T-helper 1 cell treated with Interleukin-12 subunit alpha and Interleukin-12 subunit beta and Interleukin-4 antibody, amounts not matched to agents 30 μg/mL and 1 μg/mL, for 36 hours (primary cell): Measurements from ENCODE around the gene RPL3.
"Not testable (repeated sequence)": the region's sequence is repeated elsewhere in the genome, so short reads cannot be mapped to it uniquely, and the experiment has no call there.

Experiments used
- H3K27ac Mint-ChIP-seq: one replicate; pipeline ENCODE4 v1.8.0; 2021; ENCODE audit warnings: mild to moderate bottlenecking, mixed read lengths
- H3K27me3 Mint-ChIP-seq: one replicate; pipeline ENCODE4 v1.8.0; 2021; ENCODE audit warnings: low read depth, mixed read lengths
- H3K36me3 Mint-ChIP-seq: one replicate; pipeline ENCODE4 v1.8.0; 2021; ENCODE audit warnings: low read depth, mixed read lengths
- H3K4me1 Mint-ChIP-seq: one replicate; pipeline ENCODE4 v1.8.0; 2021; ENCODE audit warnings: low read depth, mixed read lengths
- H3K4me3 Mint-ChIP-seq: one replicate; pipeline ENCODE4 v1.8.0; 2021; ENCODE audit warnings: mild to moderate bottlenecking, moderate library complexity, mixed read lengths
- H3K9me3 Mint-ChIP-seq: one replicate; pipeline ENCODE4 v1.8.0; 2021; ENCODE audit warnings: mixed read lengths

The RPL3 gene

DNA sequence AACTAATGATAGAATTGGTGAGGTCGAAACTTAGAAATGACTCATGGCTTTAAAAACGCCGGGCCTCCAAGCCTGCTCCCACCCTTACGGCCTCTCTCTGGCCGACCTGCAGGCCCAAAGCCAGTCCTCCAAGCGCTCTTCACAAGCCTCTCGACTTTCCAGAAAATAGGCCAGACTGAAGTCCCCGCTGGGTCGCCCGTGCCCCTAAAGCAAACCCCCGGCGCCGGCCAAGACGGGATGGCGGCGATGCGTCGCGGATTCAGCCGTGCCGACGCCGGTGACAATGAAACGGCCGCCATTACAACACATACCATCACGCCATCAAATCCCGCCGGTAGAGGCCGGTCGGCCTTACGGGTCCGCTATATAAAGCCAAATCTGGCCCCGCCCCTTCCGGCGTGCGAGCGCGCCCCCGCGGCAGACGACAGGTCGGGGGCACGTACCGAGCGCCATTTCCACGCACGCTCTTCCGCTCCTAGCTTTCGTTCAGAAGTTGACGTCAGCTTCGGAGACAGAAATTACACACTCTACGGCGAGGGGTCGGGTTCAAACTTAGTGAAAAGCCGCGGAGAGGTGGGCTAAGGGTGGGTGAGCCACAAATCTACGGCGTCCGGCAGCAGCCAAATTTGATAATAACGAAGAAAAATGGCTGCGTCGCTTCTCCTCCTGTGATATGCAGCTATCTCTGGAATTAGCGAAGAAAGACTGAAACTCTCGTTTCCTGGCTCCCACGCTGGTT lies at the start of gene RPL3:
Gene RPL3 (minus strand): TSS at position 340 of the 739 bp plus-strand sequence. CDS start 26 bp downstream, at position 314.
- no peaks in the 10 kb centered on the region for H3K9me3 Mint-ChIP-seq
- H3K27ac Mint-ChIP-seq = peak within 1 kb of the TSS; percentile 96
- H3K4me3 Mint-ChIP-seq = peak within 1 kb of the TSS; percentile 96
- no peaks in the 10 kb centered on the region for H3K27me3 Mint-ChIP-seq
- peaks cover 46% of the 10 kb centered on the region for H3K36me3 Mint-ChIP-seq
- peaks cover 39% of the 10 kb centered on the region for H3K4me1 Mint-ChIP-seq

DNA sequence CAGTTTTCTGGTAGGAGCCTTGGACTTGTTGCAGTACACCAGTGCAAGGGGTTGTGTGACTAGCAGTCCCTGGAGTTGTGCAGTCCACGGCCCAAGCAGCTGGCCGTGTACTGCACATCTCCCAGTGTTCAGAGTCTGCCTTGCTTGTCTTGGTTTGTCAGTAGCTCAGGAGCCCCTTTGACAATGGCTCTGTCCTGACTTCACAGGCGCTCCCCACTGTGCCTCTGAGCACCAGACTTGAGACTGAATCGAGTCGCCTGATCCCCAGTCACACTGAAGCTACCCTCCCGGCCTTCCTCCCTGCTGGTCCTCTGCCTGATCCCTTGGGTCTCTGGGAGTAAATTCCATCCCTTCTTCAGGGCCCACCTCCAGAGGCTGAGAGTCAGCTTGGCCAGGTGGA lies 49.8 kb upstream of the RPL3 start:
- Mint-ChIP-seq H3K9me3 (peaks cover 2% of the 10 kb centered on the region), H3K36me3 (no peaks in the 10 kb centered on the region), H3K27ac (no peak overlapping the region), H3K4me1 (no peaks in the 10 kb centered on the region), H3K4me3 (no peak overlapping the region), H3K27me3 (peaks cover 4% of the 10 kb centered on the region)

DNA sequence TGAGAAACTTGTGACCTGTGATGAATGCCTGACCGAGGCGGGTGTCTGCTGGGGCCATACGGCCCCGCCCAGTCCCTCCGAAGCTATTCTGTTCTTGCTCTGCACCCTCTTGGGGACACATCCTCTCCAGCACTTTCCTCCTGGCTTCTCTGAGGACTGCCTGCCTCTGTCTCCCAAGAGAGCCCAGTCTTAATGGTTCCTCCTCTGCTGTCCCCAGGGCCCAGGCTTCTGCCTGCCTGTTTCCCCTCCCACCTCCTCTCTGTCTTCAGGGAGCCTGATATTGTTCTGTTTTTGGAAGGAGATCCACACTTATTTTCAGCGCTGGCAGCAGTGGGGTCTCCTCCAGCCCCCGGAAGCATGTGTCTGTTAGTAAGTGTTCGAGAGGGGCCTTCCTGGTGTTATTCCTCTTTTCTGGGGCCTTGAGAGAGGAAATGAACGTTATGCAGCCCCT lies 49.1 kb upstream of the RPL3 start:
- H3K4me1 Mint-ChIP-seq = no peaks in the 10 kb centered on the region
- no peak overlapping the region for H3K4me3 Mint-ChIP-seq
- H3K27me3 Mint-ChIP-seq = peaks cover 4% of the 10 kb centered on the region
- no peaks in the 10 kb centered on the region for H3K36me3 Mint-ChIP-seq
- H3K9me3 Mint-ChIP-seq = peaks cover 2% of the 10 kb centered on the region
- H3K27ac Mint-ChIP-seq = no peak overlapping the region

DNA sequence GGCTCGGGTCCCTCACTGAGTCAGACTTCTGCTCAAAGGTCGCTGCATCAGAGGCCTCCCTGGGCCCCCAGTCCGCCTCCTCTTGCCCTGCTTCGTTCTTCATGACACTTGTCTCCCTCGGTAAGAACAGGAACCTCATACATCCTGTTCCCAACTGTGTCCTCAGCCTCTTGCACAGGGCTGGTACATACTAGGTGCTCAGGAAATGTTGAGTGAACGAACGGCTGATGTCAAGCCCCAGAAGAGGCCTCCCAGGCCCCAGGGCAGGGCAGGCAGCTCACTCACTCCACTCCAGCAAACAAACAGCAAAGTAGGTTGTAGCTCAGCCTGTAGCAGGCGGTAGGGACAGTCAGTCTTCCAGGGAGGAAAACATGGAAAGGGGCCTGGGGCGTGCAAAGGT lies 47.6 kb upstream of the RPL3 start:
- Mint-ChIP-seq H3K4me1 (no peaks in the 10 kb centered on the region), H3K27ac (no peak overlapping the region), H3K27me3 (peaks cover 4% of the 10 kb centered on the region), H3K9me3 (peaks cover 2% of the 10 kb centered on the region), H3K4me3 (no peak overlapping the region), H3K36me3 (no peaks in the 10 kb centered on the region)

DNA sequence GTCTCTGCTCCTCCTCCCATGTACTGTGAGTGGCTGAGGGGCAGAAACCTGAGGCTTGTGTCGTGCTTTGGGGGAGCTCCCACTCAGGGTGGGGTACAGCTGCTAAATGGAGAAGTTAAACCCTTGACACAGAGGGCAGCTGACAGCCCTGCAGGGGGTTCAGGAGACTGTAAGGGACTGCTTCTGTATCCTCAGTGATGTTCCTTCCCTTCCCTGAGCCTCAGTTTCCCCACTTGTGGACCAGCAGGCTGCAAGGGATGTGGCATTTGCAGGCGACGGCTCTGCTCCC lies 46.0 kb upstream of the RPL3 start:
- Mint-ChIP-seq H3K4me3 (no peak overlapping the region), H3K9me3 (no peaks in the 10 kb centered on the region), H3K27me3 (peaks cover 4% of the 10 kb centered on the region), H3K4me1 (no peaks in the 10 kb centered on the region), H3K27ac (no peak overlapping the region), H3K36me3 (no peaks in the 10 kb centered on the region)

DNA sequence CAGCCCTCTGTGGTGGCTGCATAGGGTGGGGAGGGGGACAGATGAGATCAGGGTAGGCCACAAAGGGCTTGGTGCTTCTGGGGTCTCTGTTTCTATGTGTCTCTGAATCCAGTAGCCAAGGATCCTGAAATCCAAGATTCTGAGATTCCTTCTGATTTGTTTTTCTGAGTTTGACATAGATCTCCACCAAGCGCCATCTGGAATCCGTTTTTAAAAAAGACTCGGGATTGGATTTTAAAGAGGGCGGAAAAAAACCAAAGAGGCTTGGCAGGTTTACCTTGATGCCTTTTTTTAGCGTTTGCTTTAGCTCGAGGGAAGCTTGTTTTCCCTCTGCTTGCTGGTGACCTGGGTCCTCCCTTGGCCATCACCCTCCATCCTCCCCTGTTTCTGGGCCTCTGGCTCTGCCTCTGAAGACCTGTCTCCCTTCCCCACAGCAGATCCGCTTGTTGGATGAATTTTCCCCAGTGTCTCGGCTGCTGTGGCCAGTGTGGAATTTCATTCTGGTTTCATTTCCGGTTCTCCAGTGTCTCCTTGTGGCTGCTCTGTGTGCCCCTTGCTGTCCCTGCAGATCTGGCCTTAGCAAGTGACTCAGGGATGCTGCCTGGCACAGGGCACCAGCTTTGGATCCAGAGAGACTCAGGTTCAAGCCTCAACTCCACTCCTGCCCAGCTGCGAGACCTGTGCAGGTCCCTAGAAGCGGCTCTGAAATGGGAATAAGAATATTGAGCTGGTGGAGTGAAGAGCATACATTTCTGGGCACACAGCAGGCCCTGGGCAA lies 45.5 kb upstream of the RPL3 start:
- Mint-ChIP-seq H3K27ac (no peak overlapping the region), H3K27me3 (peaks cover 4% of the 10 kb centered on the region), H3K4me3 (no peak overlapping the region), H3K36me3 (no peaks in the 10 kb centered on the region), H3K4me1 (no peaks in the 10 kb centered on the region), H3K9me3 (no peaks in the 10 kb centered on the region)

DNA sequence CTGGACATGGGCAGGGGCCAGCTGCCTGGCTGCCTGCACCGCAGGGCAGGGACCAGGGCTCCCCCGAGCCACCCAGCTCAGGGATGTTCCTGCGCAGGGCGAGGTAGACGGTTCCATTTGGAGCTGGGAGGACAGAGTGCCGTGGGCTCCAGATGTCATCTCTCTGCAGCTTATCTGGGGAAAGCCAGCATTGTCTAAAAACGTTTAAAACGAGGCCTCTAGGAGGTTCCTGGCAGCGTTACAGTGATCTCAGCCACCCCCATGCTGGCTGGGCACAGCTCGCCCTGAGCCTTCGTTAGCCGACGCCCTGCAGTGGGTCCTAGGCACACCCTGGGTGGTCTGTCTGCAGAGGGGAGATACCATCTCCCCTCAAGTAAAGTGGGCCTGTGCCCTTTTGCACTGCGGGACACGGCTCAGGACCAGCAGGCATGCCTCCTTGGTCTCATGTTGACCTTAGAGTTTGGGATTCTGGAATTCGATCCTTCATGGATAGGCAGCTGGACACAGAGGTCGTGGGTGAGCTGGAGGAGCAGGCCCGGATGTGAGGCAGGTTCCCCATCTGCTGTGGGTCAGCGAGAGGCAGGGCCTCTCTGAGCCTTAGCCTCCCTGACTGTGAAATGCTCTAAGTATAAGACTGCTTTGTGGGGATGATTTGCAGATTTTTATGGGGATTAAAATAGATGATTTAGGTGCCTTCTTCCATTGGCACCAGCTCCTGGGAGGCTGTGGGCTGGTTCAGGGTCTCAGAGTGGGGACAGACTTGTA lies 44.5 kb upstream of the RPL3 start:
- H3K4me3 Mint-ChIP-seq = no peak overlapping the region
- H3K27me3 Mint-ChIP-seq = peaks cover 4% of the 10 kb centered on the region
- no peaks in the 10 kb centered on the region for H3K36me3 Mint-ChIP-seq
- H3K9me3 Mint-ChIP-seq = no peaks in the 10 kb centered on the region
- H3K4me1 Mint-ChIP-seq = no peaks in the 10 kb centered on the region
- H3K27ac Mint-ChIP-seq = no peak overlapping the region

DNA sequence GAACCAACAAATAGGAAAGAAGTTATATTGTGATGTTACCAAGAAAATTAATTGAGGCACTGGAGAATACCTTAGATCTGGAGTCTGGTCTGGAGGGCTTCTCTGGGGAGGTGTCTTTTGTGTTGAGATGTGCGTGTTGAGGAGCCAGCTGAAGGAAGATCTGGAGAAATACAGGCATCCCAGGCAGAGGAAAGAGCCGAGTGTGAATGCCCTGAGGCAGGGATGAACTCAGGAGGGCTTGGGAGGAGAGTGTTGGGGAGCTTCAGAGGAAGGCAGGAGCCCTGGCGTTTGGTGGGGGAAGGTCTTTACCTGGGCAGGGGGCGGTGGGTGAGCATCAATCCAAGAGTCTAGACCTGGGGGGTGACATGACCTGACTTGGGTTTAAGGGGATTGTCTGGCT lies 43.5 kb upstream of the RPL3 start:
- no peak overlapping the region for H3K4me3 Mint-ChIP-seq
- peaks cover 4% of the 10 kb centered on the region for H3K27me3 Mint-ChIP-seq
- H3K4me1 Mint-ChIP-seq = no peaks in the 10 kb centered on the region
- no peaks in the 10 kb centered on the region for H3K9me3 Mint-ChIP-seq
- no peak overlapping the region for H3K27ac Mint-ChIP-seq
- H3K36me3 Mint-ChIP-seq = no peaks in the 10 kb centered on the region

DNA sequence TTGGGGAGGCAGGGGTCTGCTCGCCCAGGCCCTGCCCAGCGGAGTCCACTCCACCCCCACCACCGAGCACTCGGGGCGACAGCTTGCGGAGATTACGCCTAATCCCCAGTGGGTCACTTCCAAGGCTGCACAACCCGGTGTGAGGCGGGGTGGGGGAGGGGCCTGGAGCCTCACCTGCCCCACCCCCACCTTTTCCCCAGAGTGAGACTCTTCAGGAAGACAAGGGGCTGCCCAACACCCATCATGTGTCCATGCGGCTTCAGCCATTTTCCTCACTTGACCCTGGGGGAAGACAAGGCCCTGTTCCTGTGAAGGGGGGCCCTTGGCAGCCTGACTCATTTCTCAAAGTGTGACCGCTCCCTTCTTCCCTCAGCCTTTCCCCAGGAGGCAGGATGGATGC lies 42.8 kb upstream of the RPL3 start:
- no peaks in the 10 kb centered on the region for H3K4me1 Mint-ChIP-seq
- no peak overlapping the region for H3K27ac Mint-ChIP-seq
- no peaks in the 10 kb centered on the region for H3K9me3 Mint-ChIP-seq
- peaks cover 4% of the 10 kb centered on the region for H3K27me3 Mint-ChIP-seq
- H3K36me3 Mint-ChIP-seq = no peaks in the 10 kb centered on the region
- no peak overlapping the region for H3K4me3 Mint-ChIP-seq

DNA sequence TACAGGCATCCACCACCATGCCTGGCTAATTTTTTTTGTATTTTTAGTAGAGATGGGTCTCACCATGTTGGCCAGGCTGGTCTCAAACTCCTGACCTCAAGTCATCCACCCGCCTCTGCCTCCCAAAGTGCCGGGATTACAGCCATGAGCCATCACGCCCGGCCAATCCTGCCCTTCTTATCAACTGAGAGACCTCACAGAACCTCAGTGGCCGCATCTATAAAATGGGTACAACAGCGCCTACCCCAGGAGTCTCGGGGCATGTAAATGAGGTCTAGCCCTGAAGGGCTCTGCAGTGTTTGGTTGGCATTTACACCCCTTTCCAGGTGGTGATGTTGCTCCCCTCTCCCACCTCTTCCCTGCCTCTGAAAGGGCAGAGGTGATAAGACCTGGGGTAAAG lies 42.1 kb upstream of the RPL3 start:
- H3K36me3 Mint-ChIP-seq = no peaks in the 10 kb centered on the region
- no peak overlapping the region for H3K27ac Mint-ChIP-seq
- no peaks in the 10 kb centered on the region for H3K9me3 Mint-ChIP-seq
- no peak overlapping the region for H3K4me3 Mint-ChIP-seq
- peaks cover 4% of the 10 kb centered on the region for H3K27me3 Mint-ChIP-seq
- no peaks in the 10 kb centered on the region for H3K4me1 Mint-ChIP-seq

DNA sequence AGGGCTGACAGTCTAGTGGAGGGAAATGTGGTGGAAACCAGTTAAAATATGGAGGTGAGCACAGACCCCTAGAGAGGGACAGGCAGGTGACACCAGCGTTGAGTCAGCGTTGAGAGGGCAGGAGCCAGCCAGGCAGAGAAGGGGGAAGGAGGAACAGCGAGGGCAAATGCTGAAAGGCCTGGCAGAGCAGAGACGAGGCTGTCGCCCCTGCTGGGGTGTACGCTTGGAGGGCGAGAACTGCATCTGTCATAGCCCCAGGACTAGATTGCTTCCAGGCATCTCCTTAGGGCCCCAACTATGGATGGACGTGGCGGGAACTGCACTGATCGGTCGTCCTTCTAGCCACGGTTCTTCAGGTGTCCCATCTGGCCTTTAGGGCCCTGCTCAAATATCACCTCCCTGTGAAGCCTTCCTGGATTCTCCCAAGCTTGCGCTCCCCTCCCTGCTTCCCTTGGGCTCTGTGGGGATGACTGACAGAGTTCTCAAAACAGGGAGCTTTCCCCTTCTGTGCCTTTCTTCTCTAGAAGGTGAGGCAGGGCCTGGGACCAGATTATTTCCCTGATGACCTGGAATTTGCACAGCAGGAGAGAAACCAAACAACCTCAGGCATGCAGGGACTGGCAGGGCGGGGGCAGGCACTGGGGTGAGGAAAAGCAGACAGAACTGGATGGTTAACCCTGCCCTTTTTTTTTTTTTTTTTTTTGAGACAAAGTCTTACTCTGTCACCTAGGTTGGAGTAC lies 41.4 kb upstream of the RPL3 start:
- H3K27me3 Mint-ChIP-seq = peaks cover 4% of the 10 kb centered on the region
- H3K4me3 Mint-ChIP-seq = no peak overlapping the region
- H3K9me3 Mint-ChIP-seq = no peaks in the 10 kb centered on the region
- no peak overlapping the region for H3K27ac Mint-ChIP-seq
- H3K36me3 Mint-ChIP-seq = no peaks in the 10 kb centered on the region
- H3K4me1 Mint-ChIP-seq = no peaks in the 10 kb centered on the region

DNA sequence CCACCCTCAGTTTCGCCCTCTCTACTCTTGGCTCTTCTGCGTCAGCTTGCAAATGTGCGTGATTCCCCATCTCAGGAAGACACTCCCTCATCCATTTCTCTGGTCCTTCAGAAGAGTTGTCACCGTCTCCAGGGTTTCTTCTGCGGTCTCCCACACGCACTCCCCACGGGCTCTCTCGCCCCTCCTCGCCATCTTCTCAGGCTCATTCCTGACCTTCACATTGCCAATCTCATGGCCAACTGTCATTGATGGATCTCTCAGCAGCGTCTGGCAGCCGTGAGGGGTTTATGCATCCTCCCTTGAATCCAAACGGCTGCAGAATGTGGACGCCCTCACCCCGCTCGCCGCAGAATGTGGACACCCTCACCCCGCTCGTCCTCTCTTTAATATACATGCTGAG lies 40.8 kb upstream of the RPL3 start:
- H3K36me3 Mint-ChIP-seq = no peaks in the 10 kb centered on the region
- peaks cover 4% of the 10 kb centered on the region for H3K27me3 Mint-ChIP-seq
- H3K9me3 Mint-ChIP-seq = no peaks in the 10 kb centered on the region
- H3K27ac Mint-ChIP-seq = no peak overlapping the region
- no peaks in the 10 kb centered on the region for H3K4me1 Mint-ChIP-seq
- no peak overlapping the region for H3K4me3 Mint-ChIP-seq

DNA sequence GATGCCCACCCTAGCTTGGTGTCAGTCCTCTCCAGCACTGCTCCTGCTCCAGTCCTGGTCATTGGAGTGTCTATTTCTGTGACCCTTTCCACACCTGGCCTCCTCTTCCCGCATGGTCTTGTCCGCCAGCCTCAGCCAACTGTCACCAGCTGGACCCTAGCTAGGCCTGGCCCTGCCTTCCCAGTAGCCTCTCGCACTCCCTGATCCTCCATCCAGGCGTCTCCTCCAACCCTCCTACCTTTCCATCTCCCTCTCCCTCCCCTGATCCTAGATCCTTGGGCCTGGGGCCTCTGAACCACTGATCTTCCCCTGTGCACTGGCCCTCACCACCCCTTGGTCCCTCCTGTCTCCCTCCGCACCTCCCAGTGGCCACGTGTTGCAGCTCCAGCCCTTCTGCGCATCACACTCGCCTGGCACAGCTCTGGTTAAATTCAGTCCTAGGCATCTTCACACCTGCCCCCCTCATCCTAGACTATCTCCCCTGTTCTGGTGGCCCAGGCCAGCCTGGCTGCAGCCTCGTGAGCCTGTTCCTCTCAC lies 40.3 kb upstream of the RPL3 start:
- H3K4me1 Mint-ChIP-seq = no peaks in the 10 kb centered on the region
- H3K36me3 Mint-ChIP-seq = no peaks in the 10 kb centered on the region
- H3K27ac Mint-ChIP-seq = no peak overlapping the region
- peaks cover 4% of the 10 kb centered on the region for H3K27me3 Mint-ChIP-seq
- no peak overlapping the region for H3K4me3 Mint-ChIP-seq
- H3K9me3 Mint-ChIP-seq = no peaks in the 10 kb centered on the region

DNA sequence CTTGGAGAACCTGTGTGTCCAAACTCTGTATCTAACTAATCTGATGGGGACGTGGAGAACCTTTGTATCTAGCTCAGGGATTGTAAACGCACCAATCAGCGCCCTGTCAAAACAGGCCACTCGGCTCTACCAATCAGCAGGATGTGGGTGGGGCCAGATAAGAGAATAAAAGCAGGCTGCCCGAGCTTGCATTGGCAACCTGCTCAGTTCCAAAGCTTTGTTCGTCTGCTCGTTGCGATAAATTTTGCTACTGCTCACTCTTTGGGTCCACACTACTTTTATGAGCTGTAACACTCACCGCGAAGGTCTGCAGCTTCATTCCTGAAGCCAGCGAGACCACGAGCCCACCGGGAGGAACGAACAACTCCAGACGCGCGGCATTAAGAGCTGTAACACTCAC lies 38.8 kb upstream of the RPL3 start:
- not testable (repeated sequence) for H3K9me3 Mint-ChIP-seq, H3K4me3 Mint-ChIP-seq, H3K36me3 Mint-ChIP-seq, H3K27me3 Mint-ChIP-seq, H3K4me1 Mint-ChIP-seq, H3K27ac Mint-ChIP-seq
